Non-pigmented ciliary epithelial cell (primary cell): ENCODE results near the gene ZNF248.
"Not testable (repeated sequence)": the region's sequence is repeated elsewhere in the genome, so short reads cannot be mapped to it uniquely, and the experiment has no call there.

Experiments
- DNase-seq: peaks from one replicate; pipeline ENCODE4 v3.0.0-alpha.2; 2010; ENCODE audit warnings: low read depth

The ZNF248 gene

GRCh38 chr10:37739181-37739580 is 118.2 kb downstream of the ZNF248 start:
- DNase-seq, result no peak

GRCh38 chr10:37738241-37738640 is 119.2 kb downstream of the ZNF248 start:
- DNase-seq, result not testable (repeated sequence)

- DNase-seq, result no peak
Measured at GRCh38 chr10:37737336-37737735, 120.1 kb downstream of the ZNF248 start.

- DNase-seq, result no peak
Measured at GRCh38 chr10:37736120-37736519, 121.3 kb downstream of the ZNF248 start.

- DNase-seq, result peak; percentile 6
Measured at GRCh38 chr10:37734971-37735370, 122.4 kb downstream of the ZNF248 start.
